ENCODE results near the gene SOAT1. TPM values are rescaled to one million over a fixed set of nuclear protein-coding genes. Genes with fewer than 3 reads are reported as not detected.

Gene SOAT1
- total and polyA plus RNA-seq, 2 of the 8 experiments (the other 6 are each of a cell fraction or from before 2014, with no cell fraction given), result 2.7 to 4.7 TPM

- DNase-seq (ENCODE audit: low read depth in 1 of 2, low spot score in 2 of 2), result no peak
- no peaks in the 10 kb centered on the region for H3K23me2 ChIP-seq (ENCODE audit: low read depth, low read length)
- CTCF ChIA-PET (ENCODE audit: partially characterized antibody), result interaction anchor here (1.0 to 1.5 kb wide), 3 partner anchors 11 to 21 kb away, joined by 3 to 4 read pairs (median 3); no protein-coding TSS in a partner anchor
- TF ChIP-seq POU5F1 (IDR thresholded peaks at IDR 0.05; ENCODE audit: low read depth, low read length), result no peak
- TF ChIP-seq SP2 (IDR thresholded peaks at IDR 0.05; ENCODE audit: low read length), result no peak
- no peak for TF ChIP-seq RBBP5 (IDR thresholded peaks at IDR 0.05; ENCODE audit: borderline replicate concordance, low read depth, low read length)
- TF ChIP-seq TAF7 (optimal IDR thresholded peaks at IDR 0.05; ENCODE audit: borderline replicate concordance, low read depth, low read length), result no peak
- TF ChIP-seq ATF2 (IDR thresholded peaks at IDR 0.05; ENCODE audit: low read length), result no peak
- TF ChIP-seq EZH2 (IDR thresholded peaks at IDR 0.05; ENCODE audit: low read depth, low read length, severe bottlenecking), result no peak
- TF ChIP-seq ASH2L (IDR thresholded peaks at IDR 0.05; ENCODE audit: low read length), result no peak
- no peak for TF ChIP-seq SIX5 (IDR thresholded peaks at IDR 0.05; ENCODE audit: low read depth, low read length)
- no peak for TF ChIP-seq TAF1 (IDR thresholded peaks at IDR 0.05; ENCODE audit: low read depth, low read length)
- no peak for TF ChIP-seq KDM5A (IDR thresholded peaks at IDR 0.05; ENCODE audit: low read length)
- no peak for TF ChIP-seq HDAC2 (IDR thresholded peaks at IDR 0.05; ENCODE audit: borderline replicate concordance in 1 of 2, low read depth in 2 of 2, low read length in 2 of 2)
- TF ChIP-seq MAX (IDR thresholded peaks at IDR 0.05), result no peak
- no peak for TF ChIP-seq SAP30 (IDR thresholded peaks at IDR 0.05; ENCODE audit: insufficient read depth, insufficient replicate concordance, low read length)
- TF ChIP-seq BRCA1 (IDR thresholded peaks at IDR 0.05; ENCODE audit: low read depth, low read length), result no peak
Measured at GRCh38 chr1:179263121-179263520, 30.5 kb upstream of the SOAT1 start.

More at GRCh38 chr1:179263121-179263520, 30.5 kb upstream of the SOAT1 start:
- no peak overlapping the region for H4K8ac ChIP-seq (ENCODE audit: extremely low read depth, insufficient read depth, low read length)
- no peak overlapping the region for H3K27ac ChIP-seq (ENCODE audit: low read depth, low read length)
- H4K91ac ChIP-seq (replicated peaks; ENCODE audit: insufficient read length, low read length), result no peak overlapping the region
- no peak overlapping the region for H3K14ac ChIP-seq (ENCODE audit: insufficient read length)
- H4K20me1 ChIP-seq (replicated peaks in 1 of 2; ENCODE audit: control insufficient read depth in 1 of 2, insufficient read depth in 2 of 2, low read length in 2 of 2), result no peaks in the 10 kb centered on the region
- H3K4me1 ChIP-seq (replicated peaks in 1 of 4; ENCODE audit: control insufficient read depth in 3 of 4, insufficient read depth in 4 of 4, low read length in 3 of 4), result no peaks in the 10 kb centered on the region
- no peak overlapping the region for H2BK120ac ChIP-seq (replicated peaks; ENCODE audit: low read depth, low read length)
- no peak overlapping the region for H2BK12ac ChIP-seq (ENCODE audit: low read depth, low read length)
- no peak overlapping the region for H3K56ac ChIP-seq (replicated peaks; ENCODE audit: insufficient read length, low read depth, low read length)
- no peak overlapping the region for H3K4ac ChIP-seq (replicated peaks; ENCODE audit: insufficient read length, low read depth, low read length)
- H3K4me3 ChIP-seq (ENCODE audit: extremely low read depth in 1 of 4, insufficient read depth in 2 of 4, low read depth in 3 of 4, low read length in 4 of 4), result no peak overlapping the region
- no peak overlapping the region for H2BK5ac ChIP-seq (ENCODE audit: low read depth, low read length)
- no peak overlapping the region for H4K5ac ChIP-seq (ENCODE audit: insufficient read length, low read depth, low read length)
- no peak for FAIRE-seq
- no peak overlapping the region for H3K9ac ChIP-seq (replicated peaks in 1 of 4; ENCODE audit: extremely low read depth in 1 of 4, low read depth in 3 of 4, low read length in 3 of 4)
- H3K4me2 ChIP-seq (ENCODE audit: insufficient read depth in 1 of 2, low read depth in 2 of 2, low read length in 2 of 2), result no peak overlapping the region
- no peak overlapping the region for H3K18ac ChIP-seq (ENCODE audit: extremely low read depth, low read length)
- H3K27me3 ChIP-seq (replicated peaks in 1 of 4; ENCODE audit: control insufficient read depth in 3 of 4, extremely low read depth in 1 of 4, insufficient read depth in 3 of 4, low read length in 3 of 4), result no peaks in the 10 kb centered on the region
- H3K9me3 ChIP-seq (ENCODE audit: insufficient read depth in 2 of 2, low read depth in 1 of 2, low read length in 1 of 2), result no peaks in the 10 kb centered on the region; a peak in 1 of 4 replicates
- no peaks in the 10 kb centered on the region for H3K79me2 ChIP-seq (ENCODE audit: control insufficient read depth in 1 of 2, insufficient read depth in 2 of 2, low read length in 2 of 2)
- no peaks in the 10 kb centered on the region for H3K79me1 ChIP-seq (ENCODE audit: low read depth, low read length)
- no peak overlapping the region for H2AK5ac ChIP-seq (ENCODE audit: low read depth, low read length)
- H2AFZ ChIP-seq (ENCODE audit: low read length), result no peak overlapping the region
- no peak overlapping the region for H2BK20ac ChIP-seq (ENCODE audit: low read length)
- H3K23ac ChIP-seq (ENCODE audit: insufficient read length), result no peak overlapping the region
- POLR2A ChIA-PET (ENCODE audit: partially characterized antibody), result no interaction called here
- no peaks in the 10 kb centered on the region for H3K36me3 ChIP-seq (ENCODE audit: control insufficient read depth in 2 of 4, insufficient read depth in 4 of 4, low read length in 3 of 4)
- H2BK15ac ChIP-seq (ENCODE audit: low read length), result no peak overlapping the region
